Activated CD4-positive, alpha-beta T cell treated with anti-CD3 and anti-CD28 coated beads, Interleukin-2, amount 10 ng/mL, durations not matched to agents 7 days and 5 days (primary cell): ENCODE results near the gene UBE2I. TPM values are rescaled to one million over a fixed set of nuclear protein-coding genes. Genes with fewer than 3 reads are reported as not detected.

Source experiments
- CTCF ChIA-PET: fragments of 350-600 bp; sonication (Branson Sonifier 250); formaldehyde crosslinking; loops from one replicate; lab custom pipeline; 2021; ENCODE audit warnings: antibody characterized with exemption; lab: Charles Lee
- POLR2A ChIA-PET: fragments of 350-600 bp; sonication (Branson Sonifier 250); formaldehyde crosslinking; loops from one replicate; lab custom pipeline; 2021; ENCODE audit warnings: antibody characterized with exemption; lab: Charles Lee
- DNase-seq: peaks from one replicate; pipeline ENCODE4 v3.0.0-alpha.2; 2020
- H3K27ac Mint-ChIP-seq: one replicate; pipeline ENCODE4 v1.8.0; 2021; ENCODE audit warnings: mild to moderate bottlenecking, moderate library complexity, mixed read lengths
- H3K27me3 Mint-ChIP-seq: one replicate; pipeline ENCODE4 v1.8.0; 2021; ENCODE audit warnings: mixed read lengths
- H3K36me3 Mint-ChIP-seq: one replicate; pipeline ENCODE4 v1.8.0; 2021; ENCODE audit warnings: low read depth, mixed read lengths
- H3K4me1 Mint-ChIP-seq: one replicate; pipeline ENCODE4 v1.8.0; 2021; ENCODE audit warnings: mixed read lengths
- H3K4me3 Mint-ChIP-seq: one replicate; pipeline ENCODE4 v1.8.0; 2021; ENCODE audit warnings: mild to moderate bottlenecking, moderate library complexity, mixed read lengths
- H3K9me3 Mint-ChIP-seq: one replicate; pipeline ENCODE4 v1.8.0; 2021; ENCODE audit warnings: mixed read lengths
- total RNA-seq, 2 experiments: library from RNA; stranded (reverse); gene quantifications; one replicate each; pipeline ENCODE4 v1.2.3, GENCODE V29; 2021

Gene UBE2I
- total RNA-seq, 2 experiments from 2014 or later, result 204 to 222 TPM

GRCh38 chr16:1313721-1314369 lies 4.4 kb downstream of the UBE2I start:
- ChIA-PET CTCF (no interaction called here), POLR2A (no interaction called here)
- Mint-ChIP-seq H3K4me1 (peaks cover 19% of the 10 kb centered on the region), H3K9me3 (no peaks in the 10 kb centered on the region), H3K4me3 (no peak overlapping the region), H3K36me3 (peaks cover 40% of the 10 kb centered on the region), H3K27ac (no peak overlapping the region), H3K27me3 (no peaks in the 10 kb centered on the region)
- DNase-seq, result no peak

GRCh38 chr16:1314399-1315068 lies 5.1 kb downstream of the UBE2I start:
- ChIA-PET CTCF (no interaction called here), POLR2A (no interaction called here)
- H3K4me3 Mint-ChIP-seq, result no peak overlapping the region
- H3K27ac Mint-ChIP-seq, result no peak overlapping the region
- peaks cover 19% of the 10 kb centered on the region for H3K4me1 Mint-ChIP-seq
- no peaks in the 10 kb centered on the region for H3K27me3 Mint-ChIP-seq
- no peaks in the 10 kb centered on the region for H3K9me3 Mint-ChIP-seq
- peaks cover 45% of the 10 kb centered on the region for H3K36me3 Mint-ChIP-seq
- DNase-seq, result no peak

DNA sequence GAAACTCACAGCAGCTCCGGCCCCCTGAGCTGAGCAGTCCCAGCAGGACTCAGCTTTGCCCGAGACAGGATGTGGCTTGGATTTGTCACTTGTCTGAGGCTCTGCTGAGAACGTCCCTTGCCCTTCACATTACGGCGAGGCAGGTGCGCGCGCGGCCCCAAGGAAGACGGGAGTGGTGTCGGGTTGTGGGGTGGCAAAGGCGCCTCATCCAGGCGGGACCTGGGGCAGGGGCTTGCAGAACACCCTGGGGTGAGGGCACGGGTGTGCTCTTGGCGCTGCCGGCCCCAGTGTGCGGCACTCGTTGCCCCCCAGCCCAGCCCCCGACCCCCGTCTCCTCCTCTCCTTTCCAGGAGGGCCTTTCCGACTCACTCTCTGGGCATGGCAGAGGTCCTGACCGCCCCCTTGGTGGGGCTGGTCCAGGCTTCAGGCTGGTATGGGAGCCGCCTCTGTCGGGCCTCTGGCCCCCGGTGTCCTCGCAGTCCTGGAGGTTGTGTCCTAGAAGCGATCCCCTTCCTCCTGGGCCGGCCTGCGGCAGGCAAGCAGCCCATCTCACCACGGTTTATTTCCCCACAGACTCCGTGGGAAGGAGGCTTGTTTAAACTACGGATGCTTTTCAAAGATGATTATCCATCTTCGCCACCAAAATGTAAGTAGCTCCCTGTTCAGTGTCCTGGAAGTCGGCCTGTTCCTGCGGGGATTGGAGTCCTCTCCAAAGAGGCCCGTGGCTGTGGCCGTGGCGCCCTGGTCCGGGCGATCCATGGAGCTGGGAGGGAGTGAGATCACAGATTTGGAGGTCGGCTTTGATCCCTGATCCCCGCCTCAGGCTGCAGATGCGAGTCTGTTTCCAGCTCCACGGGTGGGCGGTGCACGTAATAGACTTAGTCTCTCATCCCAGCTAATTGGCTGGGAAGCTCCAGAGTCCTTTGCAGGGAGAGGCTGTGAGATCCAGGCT lies 5.9 kb downstream of the UBE2I start:
- H3K4me1 Mint-ChIP-seq, result peaks cover 19% of the 10 kb centered on the region
- no peak for DNase-seq
- H3K27ac Mint-ChIP-seq, result no peak overlapping the region
- H3K27me3 Mint-ChIP-seq, result no peaks in the 10 kb centered on the region
- H3K36me3 Mint-ChIP-seq, result peaks cover 48% of the 10 kb centered on the region
- H3K9me3 Mint-ChIP-seq, result no peaks in the 10 kb centered on the region
- H3K4me3 Mint-ChIP-seq, result no peak overlapping the region
- ChIA-PET POLR2A (no interaction called here), CTCF (interaction anchor here (1.2 kb wide), 1 partner anchor 14 kb away, joined by 3 read pairs; no protein-coding TSS in a partner anchor)

DNA sequence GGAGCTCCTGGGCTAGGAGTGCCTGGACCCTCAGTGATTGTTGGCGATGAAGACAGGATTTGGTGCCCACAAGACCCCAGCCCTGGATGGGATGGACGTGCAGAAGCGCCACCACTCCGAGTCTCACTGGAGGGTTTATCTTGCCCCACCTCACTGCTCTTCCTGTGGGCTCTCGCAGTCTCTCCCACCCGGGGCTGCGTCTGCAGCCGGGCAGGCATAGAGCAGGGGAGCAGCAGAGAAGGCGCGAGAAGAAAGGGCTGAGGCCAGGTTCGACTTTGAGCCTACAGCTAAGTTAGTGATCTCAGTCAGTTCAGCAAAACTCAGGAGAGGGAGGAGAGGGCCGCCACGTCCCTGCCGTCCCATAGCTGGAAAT lies 6.6 kb downstream of the UBE2I start:
- Mint-ChIP-seq H3K27ac (no peak overlapping the region), H3K27me3 (no peaks in the 10 kb centered on the region), H3K4me3 (no peak overlapping the region), H3K36me3 (peaks cover 48% of the 10 kb centered on the region), H3K4me1 (peaks cover 17% of the 10 kb centered on the region), H3K9me3 (no peaks in the 10 kb centered on the region)
- POLR2A ChIA-PET, result interaction anchor here (0.7 kb wide), 1 partner anchor 17 kb away, joined by 3 read pairs; no protein-coding TSS in a partner anchor
- CTCF ChIA-PET, result interaction anchor here (1.2 kb wide), 2 partner anchors 14 to 15 kb away, joined by 3 read pairs; no protein-coding TSS in a partner anchor
- DNase-seq, result no peak

DNA sequence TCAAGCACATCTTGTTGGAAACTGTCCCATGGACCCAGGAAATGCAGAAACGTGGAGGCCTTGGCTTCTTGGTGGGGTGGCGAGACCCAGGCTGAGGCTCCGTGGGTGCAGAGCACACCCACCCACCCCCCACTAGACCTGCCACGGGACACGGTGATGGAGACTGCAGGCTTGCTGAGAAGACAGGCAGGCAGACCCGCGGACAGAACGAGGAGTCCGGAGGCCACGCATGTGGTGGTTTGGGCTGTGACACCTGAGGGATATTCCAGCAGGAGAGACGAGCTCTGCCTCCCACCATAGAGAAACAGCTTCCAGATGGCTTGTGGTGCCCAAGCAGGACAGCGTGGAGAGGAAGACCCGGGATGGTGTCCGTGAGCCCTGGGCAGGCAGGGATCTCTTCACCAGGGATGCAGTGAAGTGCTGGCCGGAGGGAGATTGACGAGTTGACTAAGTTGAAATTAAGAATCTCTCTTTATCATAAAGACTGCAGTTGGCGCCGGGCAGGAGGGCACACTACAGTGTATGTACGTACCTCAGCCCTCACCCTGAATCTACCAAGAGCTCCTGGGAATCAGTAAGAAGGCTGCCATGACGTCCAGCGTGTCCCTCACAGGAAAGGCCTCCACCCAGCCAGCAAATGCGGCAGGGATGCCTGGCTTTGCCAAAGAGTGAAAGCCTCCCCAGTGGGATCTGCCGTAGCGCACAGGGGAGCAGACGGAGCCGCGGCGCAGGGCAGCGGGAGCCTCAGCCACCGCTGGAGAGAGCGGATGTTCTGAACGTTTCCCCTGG lies 8.2 kb downstream of the UBE2I start:
- Mint-ChIP-seq H3K27me3 (no peaks in the 10 kb centered on the region), H3K4me1 (peaks cover 13% of the 10 kb centered on the region), H3K4me3 (no peak overlapping the region), H3K9me3 (no peaks in the 10 kb centered on the region), H3K36me3 (peaks cover 51% of the 10 kb centered on the region), H3K27ac (no peak overlapping the region)
- CTCF ChIA-PET, result interaction anchor here (0.9 to 1.2 kb wide), 2 partner anchors 13 to 446 kb away, joined by 3 to 4 read pairs; no protein-coding TSS in a partner anchor
- DNase-seq, result no peak
- POLR2A ChIA-PET, result no interaction called here

DNA sequence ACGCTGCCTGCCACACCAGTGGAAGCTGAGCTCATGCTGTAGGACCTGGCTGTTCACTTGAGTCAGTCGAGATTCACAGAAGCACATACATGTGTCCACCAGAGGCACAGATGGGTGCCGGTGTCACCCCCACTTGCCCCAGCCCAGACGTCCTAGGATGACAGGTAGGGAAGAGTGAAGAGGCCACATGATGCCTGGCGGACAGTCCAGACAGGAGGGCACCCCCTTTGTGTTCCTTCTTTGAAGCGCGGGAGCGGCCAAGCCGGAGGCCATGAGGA lies 8.8 kb downstream of the UBE2I start:
- H3K36me3 Mint-ChIP-seq, result peaks cover 52% of the 10 kb centered on the region
- H3K9me3 Mint-ChIP-seq, result no peaks in the 10 kb centered on the region
- no peak for DNase-seq
- H3K27me3 Mint-ChIP-seq, result no peaks in the 10 kb centered on the region
- H3K4me3 Mint-ChIP-seq, result no peak overlapping the region
- CTCF ChIA-PET, result no interaction called here
- POLR2A ChIA-PET, result no interaction called here
- peaks cover 8% of the 10 kb centered on the region for H3K4me1 Mint-ChIP-seq
- no peak overlapping the region for H3K27ac Mint-ChIP-seq

DNA sequence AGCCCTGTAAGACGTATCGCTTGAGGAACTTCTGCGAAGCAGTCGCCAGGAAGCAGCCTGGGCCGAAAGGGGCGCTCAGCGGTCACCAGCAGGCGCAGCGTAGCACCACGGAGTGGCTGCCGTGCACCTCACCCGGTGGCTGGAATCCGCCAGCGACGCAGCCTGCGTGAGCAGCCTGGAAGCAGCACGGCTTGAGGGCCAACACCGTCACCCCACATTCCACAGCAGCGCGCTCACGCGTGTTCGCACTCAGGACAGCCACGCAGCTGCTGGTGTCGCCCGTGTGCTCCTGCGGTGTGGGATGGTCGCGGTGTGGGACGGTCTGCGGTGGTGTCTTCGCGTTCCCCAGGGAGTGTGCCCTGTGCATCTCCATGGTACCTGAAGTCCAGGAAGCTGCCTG lies 9.6 kb downstream of the UBE2I start:
- no peak for DNase-seq
- H3K27me3 Mint-ChIP-seq, result no peaks in the 10 kb centered on the region
- peaks cover 58% of the 10 kb centered on the region for H3K36me3 Mint-ChIP-seq
- POLR2A ChIA-PET, result no interaction called here
- peaks cover 7% of the 10 kb centered on the region for H3K4me1 Mint-ChIP-seq
- H3K27ac Mint-ChIP-seq, result no peak overlapping the region
- H3K9me3 Mint-ChIP-seq, result no peaks in the 10 kb centered on the region
- no peak overlapping the region for H3K4me3 Mint-ChIP-seq
- CTCF ChIA-PET, result no interaction called here

- Mint-ChIP-seq H3K4me3 (no peak overlapping the region), H3K27ac (no peak overlapping the region), H3K27me3 (no peaks in the 10 kb centered on the region), H3K9me3 (no peaks in the 10 kb centered on the region), H3K4me1 (no peaks in the 10 kb centered on the region), H3K36me3 (peaks cover 58% of the 10 kb centered on the region)
- DNase-seq, result no peak
- POLR2A ChIA-PET, result no interaction called here
- CTCF ChIA-PET, result no interaction called here
Observed at GRCh38 chr16:1320097-1320496, 10.7 kb downstream of the UBE2I start.

GRCh38 chr16:1320658-1321240 lies 11.3 kb downstream of the UBE2I start:
- Mint-ChIP-seq H3K27me3 (no peaks in the 10 kb centered on the region), H3K4me3 (no peak overlapping the region), H3K4me1 (no peaks in the 10 kb centered on the region), H3K27ac (no peak overlapping the region), H3K9me3 (no peaks in the 10 kb centered on the region), H3K36me3 (peaks cover 56% of the 10 kb centered on the region)
- no peak for DNase-seq
- POLR2A ChIA-PET, result no interaction called here
- CTCF ChIA-PET, result no interaction called here

DNA sequence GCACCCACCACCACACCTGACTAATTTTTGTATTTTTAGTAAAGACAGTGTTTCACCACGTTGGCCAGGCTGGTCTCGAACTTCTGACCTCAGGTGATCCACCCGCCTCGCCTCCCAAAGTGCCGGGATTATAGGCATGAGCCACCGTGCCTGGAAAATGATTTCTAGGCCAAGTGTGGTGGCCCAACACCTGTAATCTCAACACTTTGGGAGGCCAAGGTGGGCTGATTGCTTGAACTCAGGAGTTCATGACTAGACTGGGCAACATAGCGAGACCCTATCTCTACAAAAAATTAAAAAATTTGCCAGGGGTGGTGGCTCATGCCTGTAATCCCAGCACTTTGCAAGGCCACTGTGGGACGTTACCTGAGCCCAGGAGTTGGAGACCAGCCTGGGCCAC lies 13.0 kb downstream of the UBE2I start:
- Mint-ChIP-seq H3K9me3 (no peaks in the 10 kb centered on the region), H3K36me3 (peaks cover 47% of the 10 kb centered on the region), H3K27ac (no peak overlapping the region), H3K4me3 (no peak overlapping the region), H3K27me3 (no peaks in the 10 kb centered on the region), H3K4me1 (no peaks in the 10 kb centered on the region)
- no peak for DNase-seq
- ChIA-PET POLR2A (no interaction called here), CTCF (no interaction called here)

DNA sequence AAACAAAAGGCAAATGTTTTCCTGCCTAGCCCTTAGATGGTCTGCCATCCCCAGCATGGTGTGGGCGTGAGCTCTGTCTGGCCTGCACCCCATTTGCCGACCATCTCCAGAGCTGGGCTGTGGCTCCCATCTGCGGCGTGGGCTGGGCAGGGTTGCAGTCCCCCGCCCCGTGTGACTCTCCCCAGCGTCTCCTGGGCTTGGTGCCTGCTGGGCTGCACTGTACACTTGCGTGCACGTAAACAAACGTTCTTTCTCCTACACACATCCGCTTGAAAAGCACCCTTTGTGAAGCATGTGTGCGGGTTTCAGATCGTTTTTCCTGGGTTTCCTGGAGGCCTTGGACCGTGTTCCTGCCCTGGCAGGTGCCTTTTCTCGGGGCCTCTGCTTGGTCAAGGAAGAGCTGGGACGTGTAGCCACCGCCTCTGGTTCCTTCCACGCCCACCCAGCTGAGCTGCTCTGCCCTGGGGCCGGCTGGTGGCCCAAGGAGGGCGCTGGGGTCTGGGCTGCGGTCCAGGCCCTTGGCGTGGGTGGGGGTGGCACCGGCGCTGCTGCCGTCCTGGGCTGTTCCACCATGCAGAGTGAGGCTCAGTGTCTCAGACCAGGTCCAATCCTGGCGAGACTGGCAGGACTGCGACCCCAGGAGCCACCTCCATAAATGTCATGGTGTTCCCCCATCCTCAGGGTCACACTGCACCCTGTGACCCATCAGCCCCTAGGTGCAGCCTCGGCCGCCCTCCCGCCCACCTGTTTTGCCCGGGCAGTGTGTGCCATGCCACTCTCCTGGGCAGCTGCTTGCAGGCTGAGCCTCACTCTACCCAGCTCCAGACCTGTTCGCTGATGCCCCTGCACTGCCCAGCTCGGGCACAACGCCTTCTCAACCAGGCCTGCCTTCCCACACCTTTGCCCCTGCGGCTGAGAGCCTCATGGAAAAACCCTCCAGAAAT lies 14.1 kb downstream of the UBE2I start:
- Mint-ChIP-seq H3K9me3 (no peaks in the 10 kb centered on the region), H3K4me3 (no peak overlapping the region), H3K4me1 (no peaks in the 10 kb centered on the region), H3K27ac (no peak overlapping the region), H3K27me3 (no peaks in the 10 kb centered on the region), H3K36me3 (peaks cover 36% of the 10 kb centered on the region)
- ChIA-PET CTCF (interaction anchor here (0.5 kb wide), 1 partner anchor 1512 kb away, joined by 4 read pairs; no protein-coding TSS in a partner anchor), POLR2A (interaction anchor here (0.6 kb wide), 1 partner anchor 9 kb away, joined by 3 read pairs; no protein-coding TSS in a partner anchor)
- no peak for DNase-seq
